Sigmoid colon (tissue), 4 donors: ENCODE results near the gene WNK2.

ENCODE experiments used
- CTCF ChIP-seq, 4 experiments: fragments of 450-650 bp in 3 of 4; fragments of 200-600 bp in 1 of 4; IDR thresholded peaks; one replicate each; pipeline ENCODE4 v1.5.1; 2016 to 2019; ENCODE audit warnings: antibody characterized with exemption in 4 of 4, mild to moderate bottlenecking in 3 of 4, moderate library complexity in 2 of 4
- POLR2AphosphoS5 ChIP-seq, 4 donors: sonication (generic); formaldehyde crosslinking; IDR thresholded peaks; one replicate each; pipeline ENCODE4 v1.6.1; 2017; ENCODE audit warnings: antibody characterized with exemption in 4 of 4

- TF ChIP-seq POLR2AphosphoS5 (IDR thresholded peaks at IDR 0.05): no peak
- no peak for TF ChIP-seq CTCF (IDR thresholded peaks at IDR 0.05)
Observed at GRCh38 chr9:93336720-93337119, 152.8 kb downstream of the WNK2 start.
